Mesenchymal stem cell (in vitro differentiated cells and primary cell): ENCODE data around the gene KLHL29.

Experiments
- DNase-seq: peaks from one replicate; pipeline ENCODE4 v3.0.0-alpha.2; 2013
- H2AFZ ChIP-seq: one replicate; pipeline ENCODE4 v1.6.1; 2013; ENCODE audit warnings: low read depth, mild to moderate bottlenecking, control low read depth, inconsistent platforms, low read length, moderate library complexity
- H2AK5ac ChIP-seq: 2 replicates; pipeline ENCODE4 v1.6.1; 2013; ENCODE audit warnings: low read length, moderate library complexity, mild to moderate bottlenecking, inconsistent platforms; ENCODE audit not compliant: severe bottlenecking
- H2BK120ac ChIP-seq: one replicate; pipeline ENCODE4 v1.6.1; 2013; ENCODE audit warnings: low read depth, mild to moderate bottlenecking, inconsistent platforms, low read length, moderate library complexity
- H2BK12ac ChIP-seq, 2 experiments: one replicate each; pipeline ENCODE4 v1.6.1; 2013; ENCODE audit warnings: inconsistent platforms in 2 of 2, low read length in 2 of 2, mild to moderate bottlenecking in 2 of 2, moderate library complexity in 2 of 2, control low read depth in 1 of 2
- H2BK15ac ChIP-seq: one replicate; pipeline ENCODE4 v1.6.1; 2013; ENCODE audit warnings: mild to moderate bottlenecking, low read depth, inconsistent platforms; ENCODE audit not compliant: poor library complexity, severe bottlenecking
- H2BK5ac ChIP-seq: 2 replicates; pipeline ENCODE4 v1.6.1; 2013; ENCODE audit warnings: low read depth, mild to moderate bottlenecking, low read length, control low read depth, inconsistent platforms; ENCODE audit not compliant: poor library complexity, severe bottlenecking
- H3K14ac ChIP-seq, 2 experiments: one replicate each; pipeline ENCODE4 v1.6.1; 2013; ENCODE audit warnings: inconsistent platforms in 2 of 2, low read length in 2 of 2, control low read depth in 1 of 2, mild to moderate bottlenecking in 1 of 2, moderate library complexity in 1 of 2
- H3K18ac ChIP-seq, 2 experiments: one replicate each; pipeline ENCODE4 v1.6.1; 2013; ENCODE audit warnings: inconsistent platforms in 2 of 2, low read length in 2 of 2, control low read depth in 1 of 2, low read depth in 1 of 2, mild to moderate bottlenecking in 1 of 2
- H3K23ac ChIP-seq, 2 experiments: one replicate each; pipeline ENCODE4 v1.6.1; 2013; ENCODE audit warnings: inconsistent platforms in 2 of 2, low read length in 2 of 2, mild to moderate bottlenecking in 2 of 2, moderate library complexity in 2 of 2, control low read depth in 1 of 2
- H3K27ac ChIP-seq: 2 replicates; pipeline ENCODE4 v1.5.1; 2013; ENCODE audit warnings: mild to moderate bottlenecking, moderate library complexity, low read length, control low read depth, inconsistent platforms; ENCODE audit not compliant: poor library complexity, severe bottlenecking
- H3K27me3 ChIP-seq, 2 experiments: 2 replicates each; pipeline versions ENCODE4 v1.6.1 to v1.7.0; 2013; ENCODE audit warnings: low read length in 2 of 2, mild to moderate bottlenecking in 2 of 2, moderate library complexity in 2 of 2, control low read depth in 1 of 2, inconsistent platforms in 1 of 2; ENCODE audit not compliant: control insufficient read depth in 1 of 2, insufficient read depth in 1 of 2
- H3K36me3 ChIP-seq, 2 experiments: 2 replicates each; pipeline versions ENCODE4 v1.6.1 to v1.7.0; 2013; ENCODE audit warnings: low read length in 2 of 2, control low read depth in 1 of 2, inconsistent platforms in 1 of 2, low read depth in 1 of 2, mild to moderate bottlenecking in 1 of 2; ENCODE audit not compliant: insufficient read depth in 2 of 2, control insufficient read depth in 1 of 2
- H3K4ac ChIP-seq, 2 experiments: one replicate each; pipeline ENCODE4 v1.6.1; 2013; ENCODE audit warnings: inconsistent platforms in 2 of 2, low read length in 2 of 2, mild to moderate bottlenecking in 2 of 2, moderate library complexity in 2 of 2, control low read depth in 1 of 2, low read depth in 1 of 2
- H3K4me1 ChIP-seq: 2 replicates; pipeline ENCODE4 v1.6.1; 2013; ENCODE audit warnings: low read depth, low read length, control low read depth; ENCODE audit not compliant: control insufficient read depth, insufficient read depth
- H3K4me2 ChIP-seq: 2 replicates; pipeline ENCODE4 v1.6.1; 2013; ENCODE audit warnings: low read length, mild to moderate bottlenecking, inconsistent platforms; ENCODE audit not compliant: poor library complexity, severe bottlenecking
- H3K4me3 ChIP-seq, 2 experiments: 2 replicates each; pipeline versions ENCODE4 v1.5.1 to v1.7.0; 2013; ENCODE audit warnings: low read length in 2 of 2, mild to moderate bottlenecking in 2 of 2, control low read depth in 1 of 2, low read depth in 1 of 2; ENCODE audit not compliant: insufficient read depth in 1 of 2
- H3K79me1 ChIP-seq: replicated peaks from 2 replicates; pipeline ENCODE4 v1.6.1; 2013; ENCODE audit warnings: mild to moderate bottlenecking, control low read depth, low read length, inconsistent platforms; ENCODE audit not compliant: poor library complexity, severe bottlenecking
- H3K9ac ChIP-seq: 2 replicates; pipeline ENCODE4 v1.7.0; 2013; ENCODE audit warnings: mild to moderate bottlenecking, low read length, moderate library complexity
- H3K9me3 ChIP-seq: 2 replicates; pipeline ENCODE4 v1.7.0; 2013; ENCODE audit warnings: mild to moderate bottlenecking, low read length; ENCODE audit not compliant: control insufficient read depth
- H4K8ac ChIP-seq: one replicate; pipeline ENCODE4 v1.6.1; 2013; ENCODE audit warnings: inconsistent platforms, mild to moderate bottlenecking, low read length, moderate library complexity
- H4K91ac ChIP-seq: one replicate; pipeline ENCODE4 v1.6.1; 2013; ENCODE audit warnings: mild to moderate bottlenecking, low read length, inconsistent platforms
- WGBS: methylation state at CpG from one replicate; pipeline ENCODE4 v1.1.7; 2013; ENCODE audit warnings: mixed read lengths; 5-methylcytosine and 5-hydroxymethylcytosine counted together

Gene KLHL29

DNA sequence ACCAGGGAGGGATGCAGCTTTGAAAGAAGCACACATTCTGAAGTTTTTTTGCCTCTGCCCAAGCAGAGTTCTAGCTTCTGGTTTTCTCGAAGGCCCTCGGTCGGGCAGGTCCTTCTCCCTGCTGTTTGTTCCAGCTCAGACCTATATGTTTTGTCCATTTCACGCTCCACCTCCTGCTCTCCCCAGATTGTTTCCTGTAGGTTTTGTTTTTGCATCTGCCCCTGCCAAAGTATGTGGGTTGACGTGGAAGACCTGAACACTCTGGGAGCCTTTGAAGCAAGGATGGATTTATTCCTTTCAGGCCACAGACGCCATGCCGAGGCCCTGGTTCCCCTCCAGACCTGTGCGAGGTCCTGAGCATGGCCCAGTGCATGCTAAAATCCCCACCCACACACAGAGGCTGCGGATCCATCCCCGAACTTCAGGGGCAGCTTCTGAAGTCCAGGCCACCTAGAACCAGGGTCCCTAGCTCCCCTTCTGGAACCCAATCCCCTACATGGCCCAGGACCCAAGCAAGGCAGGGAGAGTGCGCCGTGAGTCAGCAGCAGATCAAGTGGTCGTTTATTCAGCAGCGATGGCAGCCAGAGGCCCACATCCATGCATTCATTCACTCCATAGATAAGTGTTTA, 205.4 kb downstream of the KLHL29 start:
- H2AFZ ChIP-seq = no peak overlapping the region
- H3K79me1 ChIP-seq = no peaks in the 10 kb centered on the region
- H4K91ac ChIP-seq = no peak overlapping the region
- no peaks in the 10 kb centered on the region for H3K27me3 ChIP-seq
- H2AK5ac ChIP-seq = no peak overlapping the region
- H3K14ac ChIP-seq = peak overlapping the region in 1 of 2 experiments; percentile 18
- no peak overlapping the region for H3K23ac ChIP-seq
- no peaks in the 10 kb centered on the region for H3K9me3 ChIP-seq
- no peak overlapping the region for H2BK12ac ChIP-seq
- no peak overlapping the region for H3K18ac ChIP-seq
- H3K27ac ChIP-seq = no peak overlapping the region
- H2BK120ac ChIP-seq = no peak overlapping the region
- H2BK5ac ChIP-seq = no peak overlapping the region
- H4K8ac ChIP-seq = no peak overlapping the region
- H3K4me3 ChIP-seq = no peak overlapping the region
- H3K4ac ChIP-seq = no peak overlapping the region
- H2BK15ac ChIP-seq = no peak overlapping the region
- H3K4me2 ChIP-seq = no peak overlapping the region
- 88% methylated on average over 12 of the region's 14 CpGs for WGBS
- DNase-seq = no peak
- H3K9ac ChIP-seq = no peak overlapping the region
- peaks cover 6% of the 10 kb centered on the region for H3K4me1 ChIP-seq
- peaks cover under 1 to 10% of the 10 kb centered on the region in 2 experiments for H3K36me3 ChIP-seq

DNA sequence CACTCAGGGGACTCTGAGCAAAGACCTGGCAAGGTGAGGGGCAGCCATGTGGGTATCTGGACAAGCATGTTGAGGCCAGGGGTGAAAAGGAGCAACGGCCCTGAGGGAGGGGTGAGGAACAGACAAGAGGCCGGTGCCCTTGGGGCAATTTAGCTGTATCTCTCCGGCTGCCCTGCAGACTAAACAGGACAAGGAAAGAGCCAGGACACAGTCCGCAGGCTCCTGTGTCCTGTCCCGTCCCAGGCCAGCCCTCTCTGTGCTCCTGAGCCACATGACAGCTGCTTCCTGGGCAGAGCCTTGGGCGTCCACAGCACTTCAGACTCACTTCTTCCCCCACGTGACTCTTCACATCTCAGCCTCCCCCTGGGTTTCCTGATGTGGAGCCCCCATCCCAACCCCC, 206.1 kb downstream of the KLHL29 start:
- no peak overlapping the region for H2AFZ ChIP-seq
- no peak overlapping the region for H3K23ac ChIP-seq
- H2AK5ac ChIP-seq = no peak overlapping the region
- no peak overlapping the region for H3K14ac ChIP-seq
- no peaks in the 10 kb centered on the region for H3K9me3 ChIP-seq
- no peak overlapping the region for H3K4me3 ChIP-seq
- no peak overlapping the region for H3K27ac ChIP-seq
- no peak overlapping the region for H2BK5ac ChIP-seq
- no peak overlapping the region for H2BK120ac ChIP-seq
- no peak for DNase-seq
- H3K36me3 ChIP-seq = peaks cover 0 to 10% of the 10 kb centered on the region in 2 experiments
- no peak overlapping the region for H2BK12ac ChIP-seq
- H3K4me1 ChIP-seq = peaks cover 12% of the 10 kb centered on the region
- WGBS = 52% methylated on average over 7 of the region's 7 CpGs
- H3K4me2 ChIP-seq = no peak overlapping the region
- H3K79me1 ChIP-seq = no peaks in the 10 kb centered on the region
- H4K8ac ChIP-seq = no peak overlapping the region
- no peak overlapping the region for H2BK15ac ChIP-seq
- H3K9ac ChIP-seq = no peak overlapping the region
- H3K27me3 ChIP-seq = no peaks in the 10 kb centered on the region
- H4K91ac ChIP-seq = no peak overlapping the region
- no peak overlapping the region for H3K18ac ChIP-seq
- H3K4ac ChIP-seq = no peak overlapping the region

DNA sequence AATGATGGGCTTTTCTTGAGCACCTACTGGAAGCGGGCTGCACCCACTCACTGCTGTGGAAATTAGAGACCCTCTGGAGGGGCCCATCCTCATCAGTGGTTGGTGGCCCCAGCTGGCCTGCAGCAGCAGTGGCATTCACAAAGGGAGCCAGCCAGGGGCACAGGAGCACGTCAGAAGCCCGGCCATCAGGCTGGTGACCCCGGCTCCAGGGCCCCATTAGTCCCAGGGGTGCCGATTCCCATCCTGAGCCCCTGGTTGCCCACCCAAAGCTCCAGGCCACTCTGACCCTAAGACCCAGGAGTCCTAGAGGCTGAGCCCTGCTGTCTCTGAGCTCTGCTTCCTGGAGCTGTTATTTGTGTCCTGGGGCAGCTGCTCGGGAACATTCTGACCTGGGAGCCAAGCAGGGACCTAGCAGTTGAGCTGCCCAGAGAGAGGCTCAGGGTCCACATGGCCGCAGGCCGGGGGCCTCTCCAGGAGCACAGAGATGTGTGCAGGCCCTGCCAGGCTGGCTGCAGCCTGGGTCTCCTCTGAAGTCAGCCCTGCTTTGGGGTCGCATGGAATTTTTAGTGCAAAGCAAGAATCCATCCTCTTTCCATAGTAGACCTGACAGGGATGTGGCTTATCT, 207.2 kb downstream of the KLHL29 start:
- 96% methylated on average over 9 of the region's 9 CpGs for WGBS
- no peak overlapping the region for H2BK5ac ChIP-seq
- DNase-seq = no peak

DNA sequence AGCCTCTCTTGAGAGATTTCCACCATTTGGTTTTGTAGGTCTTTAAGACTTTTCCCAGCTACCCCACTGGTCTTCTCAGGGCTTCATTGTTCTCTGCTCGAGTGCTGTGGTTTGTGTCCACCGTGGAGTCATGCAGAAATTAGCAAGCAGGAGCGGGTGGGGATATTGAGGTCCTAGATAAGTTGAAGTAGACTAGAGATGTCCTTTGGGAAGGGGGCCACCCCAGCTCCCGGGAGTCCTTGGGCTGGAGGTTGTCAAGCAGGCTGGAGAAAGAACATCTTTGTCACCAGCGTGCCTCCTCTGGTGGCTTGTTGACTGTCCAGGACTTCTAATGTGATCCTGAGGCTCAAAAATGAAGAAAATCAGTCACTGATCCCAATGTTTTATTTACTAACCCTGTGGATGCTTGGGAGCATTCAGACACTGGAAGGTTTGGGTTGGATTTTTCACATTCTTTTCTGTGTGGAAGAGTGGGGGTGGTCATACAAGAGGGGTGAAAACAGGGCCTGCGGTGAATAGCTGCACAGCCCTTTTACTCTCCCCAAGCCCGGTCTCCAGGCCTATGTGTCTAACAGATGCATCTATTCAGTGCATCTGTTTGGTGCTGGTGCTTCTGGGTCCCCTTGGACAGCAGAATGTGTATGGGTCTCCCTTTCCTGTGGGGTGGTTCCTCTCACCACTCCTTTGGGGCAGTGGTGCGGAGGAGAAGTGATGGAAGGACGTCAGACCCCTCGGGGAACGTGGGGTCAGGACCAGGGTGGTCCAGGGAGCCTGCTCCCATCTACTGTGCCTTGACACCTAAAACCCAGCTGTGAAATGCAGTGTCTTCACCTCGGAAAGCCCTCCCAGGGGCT, 208.1 kb downstream of the KLHL29 start:
- no peak overlapping the region for H2BK120ac ChIP-seq
- H3K23ac ChIP-seq = no peak overlapping the region
- H2BK12ac ChIP-seq = no peak overlapping the region
- H2BK5ac ChIP-seq = no peak overlapping the region
- no peak overlapping the region for H3K4me2 ChIP-seq
- H3K9ac ChIP-seq = no peak overlapping the region
- H3K4me3 ChIP-seq = no peak overlapping the region
- H3K4me1 ChIP-seq = peaks cover 16% of the 10 kb centered on the region
- 93% methylated on average over 12 of the region's 12 CpGs for WGBS
- H4K91ac ChIP-seq = peak overlapping the region; percentile 43
- H4K8ac ChIP-seq = no peak overlapping the region
- DNase-seq = no peak
- no peaks in the 10 kb centered on the region for H3K27me3 ChIP-seq
- H3K14ac ChIP-seq = no peak overlapping the region
- no peak overlapping the region for H3K18ac ChIP-seq
- no peak overlapping the region for H2AK5ac ChIP-seq
- no peak overlapping the region for H2BK15ac ChIP-seq
- H3K36me3 ChIP-seq = peaks cover 0 to 7% of the 10 kb centered on the region in 2 experiments
- no peaks in the 10 kb centered on the region for H3K9me3 ChIP-seq
- no peak overlapping the region for H3K4ac ChIP-seq
- H2AFZ ChIP-seq = no peak overlapping the region
- H3K27ac ChIP-seq = no peak overlapping the region
- H3K79me1 ChIP-seq = no peaks in the 10 kb centered on the region

More for the DNA sequence above, 207.2 kb downstream of the KLHL29 start:
- Histone ChIP-seq H4K8ac (no peak overlapping the region), H2AK5ac (no peak overlapping the region), H3K4ac (no peak overlapping the region), H3K14ac (no peak overlapping the region), H2BK120ac (no peak overlapping the region), H2BK12ac (no peak overlapping the region), H3K4me2 (no peak overlapping the region), H3K27me3 (no peaks in the 10 kb centered on the region), H2AFZ (no peak overlapping the region), H3K36me3 (peaks cover 0 to 10% of the 10 kb centered on the region in 2 experiments), H3K4me1 (peaks cover 16% of the 10 kb centered on the region), H3K27ac (no peak overlapping the region), H4K91ac (no peak overlapping the region), H3K18ac (no peak overlapping the region), H3K9ac (no peak overlapping the region), H3K79me1 (no peaks in the 10 kb centered on the region), H3K23ac (no peak overlapping the region), H3K4me3 (no peak overlapping the region), H3K9me3 (no peaks in the 10 kb centered on the region), H2BK15ac (no peak overlapping the region)
